ENCODE results near the gene SCRN3.
"Not testable (repeated sequence)": the region's sequence is repeated elsewhere in the genome, so short reads cannot be mapped to it uniquely, and the experiment has no call there.

Gene SCRN3

GRCh38 chr2:174395284-174395968 lies at the start of gene SCRN3:
SCRN3 (plus strand) TSS chr2:174395730; CDS start chr2:174398284, 2,554 bp downstream.
- peak; percentile 26 to 32 for DNase-seq

GRCh38 chr2:174350018-174350417 lies 45.5 kb upstream of the SCRN3 start:
- no peak for DNase-seq

GRCh38 chr2:174350593-174351181 lies 44.8 kb upstream of the SCRN3 start:
- no peak for DNase-seq

GRCh38 chr2:174353004-174353403 lies 42.5 kb upstream of the SCRN3 start:
- no peak for DNase-seq

GRCh38 chr2:174356347-174356746 lies 39.2 kb upstream of the SCRN3 start:
- no peak for DNase-seq

- DNase-seq: not testable (repeated sequence)
Observed at GRCh38 chr2:174359663-174360062, 35.9 kb upstream of the SCRN3 start.

GRCh38 chr2:174362949-174363348 lies 32.6 kb upstream of the SCRN3 start:
- no peak for DNase-seq

- not testable (repeated sequence) for DNase-seq
Observed at GRCh38 chr2:174363492-174364225, 31.9 kb upstream of the SCRN3 start.

- DNase-seq: no peak
Observed at GRCh38 chr2:174364628-174365027, 30.9 kb upstream of the SCRN3 start.

- DNase-seq: no peak
Observed at GRCh38 chr2:174365571-174365970, 30.0 kb upstream of the SCRN3 start.

- no peak for DNase-seq
Observed at GRCh38 chr2:174368691-174369090, 26.8 kb upstream of the SCRN3 start.

GRCh38 chr2:174376967-174377366 lies 18.6 kb upstream of the SCRN3 start:
- no peak for DNase-seq

- no peak for DNase-seq
Observed at GRCh38 chr2:174383796-174384195, 11.7 kb upstream of the SCRN3 start.

GRCh38 chr2:174385201-174385600 lies 10.3 kb upstream of the SCRN3 start:
- no peak for DNase-seq

- not testable (repeated sequence) for DNase-seq
Observed at GRCh38 chr2:174388706-174389105, 6.8 kb upstream of the SCRN3 start.

- DNase-seq: no peak
Observed at GRCh38 chr2:174389542-174389941, 6.0 kb upstream of the SCRN3 start.

- DNase-seq: not testable (repeated sequence)
Observed at GRCh38 chr2:174390303-174390702, 5.2 kb upstream of the SCRN3 start.

- DNase-seq: no peak
Observed at GRCh38 chr2:174392706-174393105, 2.8 kb upstream of the SCRN3 start.

GRCh38 chr2:174395969-174396630 lies 570 bp downstream of the SCRN3 start:
- DNase-seq: peak; percentile 1 to 26

- no peak for DNase-seq
Observed at GRCh38 chr2:174397773-174398172, 2.2 kb downstream of the SCRN3 start.

GRCh38 chr2:174399171-174399570 lies 3.6 kb downstream of the SCRN3 start:
- no peak for DNase-seq

- DNase-seq: no peak
Observed at GRCh38 chr2:174400853-174401252, 5.3 kb downstream of the SCRN3 start.

- no peak for DNase-seq
Observed at GRCh38 chr2:174403628-174404027, 8.1 kb downstream of the SCRN3 start.

Measured in NCI-H187 (cell line).